GM10266 (cell line): Measurements from ENCODE around the gene ARHGAP22.
A peak's percentile ranks its signal among the peaks of the same experiment; 100 is the strongest.

Experiments
- DNase-seq: peaks from one replicate; pipeline ENCODE4 v3.0.0; 2012; ENCODE audit errors: extremely low spot score
- CTCF ChIP-seq: IDR thresholded peaks from 2 replicates; pipeline ENCODE4 v1.5.1; 2012; ENCODE audit warnings: mild to moderate bottlenecking, low read depth; ENCODE audit not compliant: control insufficient read depth, insufficient read depth; ENCODE audit errors: missing control alignments

Gene ARHGAP22

GRCh38 chr10:48506147-48506917, 98.5 kb downstream of the ARHGAP22 start:
- DNase-seq: no peak
- TF ChIP-seq CTCF: peak; percentile 50

GRCh38 chr10:48505394-48506112, 99.3 kb downstream of the ARHGAP22 start:
- DNase-seq: no peak
- peak; percentile 12 for TF ChIP-seq CTCF

GRCh38 chr10:48504141-48504885, 100.6 kb downstream of the ARHGAP22 start:
- no peak for DNase-seq
- no peak for TF ChIP-seq CTCF

GRCh38 chr10:48503293-48503911, 101.5 kb downstream of the ARHGAP22 start:
- DNase-seq: no peak
- no peak for TF ChIP-seq CTCF

- no peak for TF ChIP-seq CTCF
Measured at GRCh38 chr10:48502791-48503190, 102.1 kb downstream of the ARHGAP22 start.

GRCh38 chr10:48501787-48502771, 102.8 kb downstream of the ARHGAP22 start:
- TF ChIP-seq CTCF: no peak
- no peak for DNase-seq

More at GRCh38 chr10:48502791-48503190, 102.1 kb downstream of the ARHGAP22 start:
- DNase-seq: no peak
